Lower lobe of right lung (tissue), 2 donors: ENCODE results near the gene ADSL. TPM values are rescaled to one million over a fixed set of nuclear protein-coding genes. Genes with fewer than 3 reads are reported as not detected.
A peak's percentile ranks its signal among the peaks of the same experiment; 100 is the strongest.

ENCODE experiments used
- ATAC-seq, 2 donors: fragments of 200-7000 bp; cut with Tn5 transposase; one replicate each; pipeline ENCODE4 v1.9.1; 2020 to 2022; ENCODE audit warnings: mild to moderate bottlenecking in 2 of 2, moderate library complexity in 2 of 2
- DNase-seq: peaks from one replicate; pipeline ENCODE4 v3.0.0-alpha.2; 2020
- H3K27ac ChIP-seq: fragments of 200-600 bp; one replicate; pipeline ENCODE4 v1.8.0; 2022
- H3K27me3 ChIP-seq: fragments of 200-600 bp; one replicate; pipeline ENCODE4 v1.8.0; 2022; ENCODE audit warnings: low read depth
- H3K36me3 ChIP-seq: fragments of 200-600 bp; one replicate; pipeline ENCODE4 v1.8.0; 2022; ENCODE audit warnings: mild to moderate bottlenecking
- H3K4me1 ChIP-seq: fragments of 200-600 bp; one replicate; pipeline ENCODE4 v1.8.0; 2022
- H3K4me3 ChIP-seq: fragments of 200-600 bp; one replicate; pipeline ENCODE4 v1.8.0; 2022; ENCODE audit warnings: mild to moderate bottlenecking
- H3K9me3 ChIP-seq: fragments of 200-600 bp; one replicate; pipeline ENCODE4 v1.8.0; 2022
- intact Hi-C: fragments of 100-400 bp; cut with DNase I; formaldehyde crosslinking; loops from one replicate; pipeline ENCODE4 v1.11.0; 2022
- total RNA-seq: library from RNA; stranded (reverse); fragmentation: NEBNext Ultra II Directional; extraction: Animal tissue kit (Norgen Biotek cat#: 25700); gene quantifications from one replicate; pipeline ENCODE4 v1.2.1, GENCODE V29; 2021
- TF ChIP-seq, protein P1 (sequence below): fragments of 200-600 bp; IDR thresholded peaks from one replicate; pipeline ENCODE4 v1.8.0; 2022; ENCODE audit warnings: antibody characterized with exemption, mild to moderate bottlenecking
- donor health status: DM: no; HTN: yes; CAD: no; lungs with severe emphysema.

ADSL gene
- total RNA-seq, 1 donor from 2014 or later = 38.1 TPM

- peak; percentile 67 for DNase-seq
- Histone ChIP-seq H3K36me3 (peaks cover 100% of the 10 kb centered on the region), H3K27ac (no peak overlapping the region), H3K4me3 (no peak overlapping the region), H3K9me3 (no peaks in the 10 kb centered on the region), H3K27me3 (no peaks in the 10 kb centered on the region), H3K4me1 (peaks cover 20% of the 10 kb centered on the region)
- ATAC-seq = peak; percentile 39 to 59
- intact Hi-C loops = no loop called here
- TF ChIP-seq, protein P1, sequence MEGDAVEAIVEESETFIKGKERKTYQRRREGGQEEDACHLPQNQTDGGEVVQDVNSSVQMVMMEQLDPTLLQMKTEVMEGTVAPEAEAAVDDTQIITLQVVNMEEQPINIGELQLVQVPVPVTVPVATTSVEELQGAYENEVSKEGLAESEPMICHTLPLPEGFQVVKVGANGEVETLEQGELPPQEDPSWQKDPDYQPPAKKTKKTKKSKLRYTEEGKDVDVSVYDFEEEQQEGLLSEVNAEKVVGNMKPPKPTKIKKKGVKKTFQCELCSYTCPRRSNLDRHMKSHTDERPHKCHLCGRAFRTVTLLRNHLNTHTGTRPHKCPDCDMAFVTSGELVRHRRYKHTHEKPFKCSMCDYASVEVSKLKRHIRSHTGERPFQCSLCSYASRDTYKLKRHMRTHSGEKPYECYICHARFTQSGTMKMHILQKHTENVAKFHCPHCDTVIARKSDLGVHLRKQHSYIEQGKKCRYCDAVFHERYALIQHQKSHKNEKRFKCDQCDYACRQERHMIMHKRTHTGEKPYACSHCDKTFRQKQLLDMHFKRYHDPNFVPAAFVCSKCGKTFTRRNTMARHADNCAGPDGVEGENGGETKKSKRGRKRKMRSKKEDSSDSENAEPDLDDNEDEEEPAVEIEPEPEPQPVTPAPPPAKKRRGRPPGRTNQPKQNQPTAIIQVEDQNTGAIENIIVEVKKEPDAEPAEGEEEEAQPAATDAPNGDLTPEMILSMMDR = no peak
Observed at GRCh38 chr22:40422558-40423309, 76.4 kb downstream of the ADSL start.

DNA sequence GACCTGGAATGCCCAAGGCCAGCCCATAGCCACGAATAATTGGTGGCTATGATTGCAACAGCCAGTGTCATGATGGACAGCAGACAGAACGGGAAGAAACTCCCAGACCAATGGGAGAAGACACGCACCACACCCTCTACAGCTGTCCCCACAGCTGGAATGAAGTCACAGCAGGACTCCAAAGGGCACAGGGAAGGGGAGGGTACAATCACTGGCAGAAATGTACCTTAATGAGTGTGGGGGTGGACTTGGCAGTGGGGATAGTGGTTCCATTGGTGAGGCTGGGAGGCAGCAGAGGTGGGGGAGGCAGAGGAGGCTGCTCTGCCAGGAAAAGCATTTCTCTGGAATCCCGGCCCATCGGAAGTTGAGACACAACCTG lies 77.0 kb downstream of the ADSL start:
- H3K4me1 ChIP-seq = peaks cover 20% of the 10 kb centered on the region
- peaks cover 100% of the 10 kb centered on the region for H3K36me3 ChIP-seq
- H3K27ac ChIP-seq = no peak overlapping the region
- TF ChIP-seq, protein P1 = no peak
- peak; percentile 45 for DNase-seq
- H3K4me3 ChIP-seq = no peak overlapping the region
- ATAC-seq = peak; percentile 14 to 47
- H3K9me3 ChIP-seq = no peaks in the 10 kb centered on the region
- H3K27me3 ChIP-seq = no peaks in the 10 kb centered on the region
- intact Hi-C loops = no loop called here

- intact Hi-C loops = no loop called here
- TF ChIP-seq, protein P1 = no peak
- no peak overlapping the region for H3K4me3 ChIP-seq
- no peaks in the 10 kb centered on the region for H3K9me3 ChIP-seq
- peaks cover 20% of the 10 kb centered on the region for H3K4me1 ChIP-seq
- ATAC-seq = no peak
- no peak overlapping the region for H3K27ac ChIP-seq
- H3K27me3 ChIP-seq = no peaks in the 10 kb centered on the region
- peaks cover 100% of the 10 kb centered on the region for H3K36me3 ChIP-seq
- DNase-seq = peak; percentile 21
Observed at GRCh38 chr22:40423882-40424640, 77.8 kb downstream of the ADSL start.

GRCh38 chr22:40425082-40425481 lies 78.8 kb downstream of the ADSL start:
- no peaks in the 10 kb centered on the region for H3K9me3 ChIP-seq
- H3K4me1 ChIP-seq = peaks cover 20% of the 10 kb centered on the region
- DNase-seq (no peak), ATAC-seq (peak in 1 of 2 donors; percentile 33)
- no peak overlapping the region for H3K4me3 ChIP-seq
- intact Hi-C loops = no loop called here
- H3K27me3 ChIP-seq = no peaks in the 10 kb centered on the region
- H3K27ac ChIP-seq = no peak overlapping the region
- peaks cover 100% of the 10 kb centered on the region for H3K36me3 ChIP-seq
- TF ChIP-seq, protein P1 = no peak

DNA sequence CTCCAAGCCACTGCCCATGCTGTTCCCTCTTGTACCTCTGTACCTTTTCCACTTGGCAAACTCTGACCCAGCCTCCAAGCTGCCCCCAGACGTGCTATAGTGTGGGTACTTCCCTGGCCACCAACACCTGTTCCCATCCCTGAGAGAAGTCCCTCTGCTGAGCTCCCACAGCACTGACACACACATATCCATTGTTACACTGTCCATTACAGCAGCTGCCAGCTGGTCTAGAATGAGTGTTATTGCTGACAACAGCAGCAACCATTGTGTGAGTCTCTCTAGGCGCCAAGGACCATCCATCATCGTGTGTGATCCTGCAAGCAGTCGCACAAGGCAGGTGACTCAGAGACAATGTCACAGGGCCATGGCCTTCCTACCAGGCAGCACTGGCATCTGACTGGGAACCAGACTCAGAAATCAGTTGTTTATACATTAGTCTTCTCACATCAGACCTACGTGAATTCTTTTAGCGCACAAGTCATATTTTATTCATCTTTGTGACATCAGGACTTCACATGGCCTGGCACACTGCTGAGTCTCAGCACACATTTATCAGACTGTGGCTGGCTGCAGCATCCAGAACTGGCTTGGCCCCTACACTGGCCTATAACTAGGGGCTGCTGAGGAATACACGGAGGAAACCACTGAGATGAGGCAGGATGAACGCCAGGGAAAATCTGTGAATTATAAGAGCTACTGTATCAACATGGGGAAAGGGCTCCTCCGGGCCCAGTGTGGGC lies 80.5 kb downstream of the ADSL start:
- H3K27me3 ChIP-seq = no peaks in the 10 kb centered on the region
- peaks cover 97% of the 10 kb centered on the region for H3K36me3 ChIP-seq
- H3K4me1 ChIP-seq = peaks cover 20% of the 10 kb centered on the region
- no peaks in the 10 kb centered on the region for H3K9me3 ChIP-seq
- TF ChIP-seq, protein P1 = no peak
- no peak overlapping the region for H3K4me3 ChIP-seq
- DNase-seq (no peak), ATAC-seq (no peak)
- no peak overlapping the region for H3K27ac ChIP-seq
- intact Hi-C loops = no loop called here
